NCI-H748 treated with DMSO at 0.1 percent for 48 hours (cell line): ENCODE data around the gene PIGS.

Experiments used
- DNase-seq: peaks from one replicate; lab custom pipeline; 2025; lab: John Stamatoyannopoulos, UW

Gene PIGS

DNA sequence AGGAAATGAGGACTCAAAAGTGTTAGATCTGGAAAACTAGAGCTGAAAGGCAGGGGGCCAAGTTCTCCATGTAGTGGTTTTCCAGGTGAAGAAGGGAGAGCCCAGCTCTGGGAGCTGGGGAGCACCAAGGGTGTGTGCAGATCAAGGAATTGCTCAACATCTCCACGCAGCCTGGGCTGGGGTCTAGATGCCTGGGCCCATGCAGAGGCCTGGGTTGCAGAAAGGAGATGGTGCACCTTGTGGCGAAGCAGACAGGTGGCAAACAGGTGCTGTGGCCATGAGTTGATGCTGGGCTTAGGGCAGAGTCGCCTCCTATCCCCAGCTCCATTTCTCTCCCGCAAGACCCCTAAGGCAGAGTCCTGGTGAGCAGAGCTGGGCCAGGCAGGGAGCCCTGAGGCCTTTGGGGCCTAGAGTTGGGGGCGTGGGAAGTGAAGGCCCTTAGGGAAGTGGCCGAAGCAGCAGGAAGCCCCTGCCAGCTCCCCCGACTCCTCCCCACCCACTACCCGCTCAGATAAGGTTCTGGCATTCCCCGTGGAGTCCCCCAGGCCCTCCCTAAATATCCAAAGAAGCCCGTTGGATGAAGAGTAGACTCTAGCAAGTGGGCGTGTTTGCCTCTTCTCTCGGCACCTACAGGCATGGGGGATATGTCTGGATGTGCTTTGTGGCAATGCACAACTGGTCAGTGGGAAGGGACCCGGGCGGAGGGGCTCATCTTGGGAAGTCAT is 64.4 kb downstream of the PIGS start:
- DNase-seq, result no peak

DNA sequence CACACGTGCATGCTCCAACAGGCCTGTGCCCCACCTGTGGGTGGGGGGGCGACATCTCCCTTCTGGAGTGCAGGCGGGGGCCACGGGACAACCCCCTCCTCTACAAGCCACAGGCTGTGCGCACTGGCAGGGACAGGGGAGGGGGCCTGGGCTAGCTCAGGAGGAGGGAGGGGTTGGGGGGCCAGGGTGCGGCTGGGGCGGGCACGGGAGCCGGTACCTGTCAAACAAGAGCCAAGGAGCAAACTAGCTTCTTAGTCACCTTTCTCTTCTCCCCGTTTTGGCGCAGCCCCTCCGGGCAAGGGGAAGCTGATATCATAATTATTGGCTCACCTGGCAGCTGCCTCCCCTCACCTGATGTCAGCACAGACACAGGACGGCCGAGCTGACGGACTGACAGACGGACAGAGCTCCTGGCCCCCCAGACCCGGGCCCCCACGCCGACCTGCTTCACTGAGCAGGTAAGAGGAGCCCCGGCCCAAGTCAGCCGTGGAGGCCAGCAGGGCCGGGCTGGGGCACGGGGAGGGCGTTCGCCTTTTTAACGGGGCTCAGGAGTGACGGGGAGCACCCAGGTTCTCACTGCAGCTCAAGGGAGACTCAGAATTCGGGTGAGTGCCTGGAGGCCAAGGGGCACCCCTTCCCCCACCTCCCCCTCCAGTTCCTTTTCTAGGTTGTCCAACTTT is 65.2 kb downstream of the PIGS start, which contains the start of gene FOXN1:
TSS of gene FOXN1 (plus strand) at position 363 of the 680 bp plus-strand sequence. CDS start 17,622 bp downstream, outside the sequence.
- no peak for DNase-seq

- no peak for DNase-seq
These were observed 67.9 kb downstream of the PIGS start for GRCh38 chr17:28503420-28503819.
